Endothelial cell (in vitro differentiated cells): Measurements from ENCODE around the gene KCTD1. TPM values are rescaled to one million over a fixed set of nuclear protein-coding genes. Genes with fewer than 3 reads are reported as not detected.
"Not testable (repeated sequence)": the region's sequence is repeated elsewhere in the genome, so short reads cannot be mapped to it uniquely, and the experiment has no call there.

Experiments used
- DNase-seq: peaks from one replicate; pipeline ENCODE4 v3.0.0; 2021; ENCODE audit warnings: low spot score
- H3K27ac Mint-ChIP-seq: one replicate; pipeline ENCODE4 v1.8.0; 2021; ENCODE audit warnings: mixed read lengths, inconsistent platforms; ENCODE audit not compliant: unreplicated experiment
- H3K27me3 Mint-ChIP-seq: one replicate; pipeline ENCODE4 v1.8.0; 2021; ENCODE audit warnings: mild to moderate bottlenecking, moderate library complexity, mixed read lengths, inconsistent platforms; ENCODE audit not compliant: unreplicated experiment
- H3K36me3 Mint-ChIP-seq: one replicate; pipeline ENCODE4 v1.8.0; 2021; ENCODE audit warnings: mild to moderate bottlenecking, low read depth, mixed read lengths, inconsistent platforms; ENCODE audit not compliant: unreplicated experiment
- H3K4me1 Mint-ChIP-seq: one replicate; pipeline ENCODE4 v1.8.0; 2021; ENCODE audit warnings: mild to moderate bottlenecking, mixed read lengths, inconsistent platforms; ENCODE audit not compliant: unreplicated experiment
- H3K4me3 Mint-ChIP-seq: one replicate; pipeline ENCODE4 v1.8.0; 2021; ENCODE audit warnings: mild to moderate bottlenecking, mixed read lengths, inconsistent platforms; ENCODE audit not compliant: unreplicated experiment
- H3K9me3 Mint-ChIP-seq: one replicate; pipeline ENCODE4 v1.8.0; 2021; ENCODE audit warnings: mixed read lengths, inconsistent platforms; ENCODE audit not compliant: unreplicated experiment
- total RNA-seq: library from RNA; stranded (reverse); fragmentation: NEBNext Ultra II Directional; extraction: Animal tissue kit (Norgen Biotek cat#: 25700); gene quantifications from one replicate; pipeline ENCODE4 v1.2.1, GENCODE V29; 2021; ENCODE audit not compliant: unreplicated experiment
- TF ChIP-seq, protein P1 (sequence below): fragments of 200-600 bp; sonication (generic); IDR thresholded peaks from one replicate; pipeline ENCODE4 v1.5.0; 2021; ENCODE audit warnings: antibody characterized with exemption; ENCODE audit not compliant: unreplicated experiment

Gene KCTD1
- total RNA-seq, 1 donor from 2014 or later, result 10.6 TPM

DNA sequence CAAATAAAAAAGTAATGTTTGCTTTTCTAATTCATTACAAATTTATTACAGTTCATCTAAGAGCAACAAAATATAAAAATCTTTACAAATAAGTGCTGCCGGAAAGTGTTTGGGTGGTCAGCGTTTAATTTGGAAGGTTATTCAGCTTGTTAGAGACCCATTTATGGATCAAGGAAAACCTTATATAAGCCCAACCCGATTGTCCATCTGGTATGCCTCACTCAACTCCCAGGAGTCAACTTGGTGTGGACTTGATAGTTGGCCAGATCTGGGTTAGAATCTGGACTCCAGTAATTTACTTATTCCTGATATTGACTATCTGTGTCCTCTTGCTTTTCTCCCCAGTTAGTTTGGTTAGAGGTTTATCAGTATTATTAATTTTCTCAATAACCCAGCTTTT lies 106.2 kb downstream of the KCTD1 start:
- Mint-ChIP-seq H3K27ac (no peak overlapping the region), H3K9me3 (no peaks in the 10 kb centered on the region), H3K36me3 (no peaks in the 10 kb centered on the region), H3K4me3 (no peak overlapping the region), H3K4me1 (no peaks in the 10 kb centered on the region), H3K27me3 (peaks cover 4% of the 10 kb centered on the region)
- no peak for DNase-seq
- TF ChIP-seq, protein P1, sequence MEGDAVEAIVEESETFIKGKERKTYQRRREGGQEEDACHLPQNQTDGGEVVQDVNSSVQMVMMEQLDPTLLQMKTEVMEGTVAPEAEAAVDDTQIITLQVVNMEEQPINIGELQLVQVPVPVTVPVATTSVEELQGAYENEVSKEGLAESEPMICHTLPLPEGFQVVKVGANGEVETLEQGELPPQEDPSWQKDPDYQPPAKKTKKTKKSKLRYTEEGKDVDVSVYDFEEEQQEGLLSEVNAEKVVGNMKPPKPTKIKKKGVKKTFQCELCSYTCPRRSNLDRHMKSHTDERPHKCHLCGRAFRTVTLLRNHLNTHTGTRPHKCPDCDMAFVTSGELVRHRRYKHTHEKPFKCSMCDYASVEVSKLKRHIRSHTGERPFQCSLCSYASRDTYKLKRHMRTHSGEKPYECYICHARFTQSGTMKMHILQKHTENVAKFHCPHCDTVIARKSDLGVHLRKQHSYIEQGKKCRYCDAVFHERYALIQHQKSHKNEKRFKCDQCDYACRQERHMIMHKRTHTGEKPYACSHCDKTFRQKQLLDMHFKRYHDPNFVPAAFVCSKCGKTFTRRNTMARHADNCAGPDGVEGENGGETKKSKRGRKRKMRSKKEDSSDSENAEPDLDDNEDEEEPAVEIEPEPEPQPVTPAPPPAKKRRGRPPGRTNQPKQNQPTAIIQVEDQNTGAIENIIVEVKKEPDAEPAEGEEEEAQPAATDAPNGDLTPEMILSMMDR, result no peak

DNA sequence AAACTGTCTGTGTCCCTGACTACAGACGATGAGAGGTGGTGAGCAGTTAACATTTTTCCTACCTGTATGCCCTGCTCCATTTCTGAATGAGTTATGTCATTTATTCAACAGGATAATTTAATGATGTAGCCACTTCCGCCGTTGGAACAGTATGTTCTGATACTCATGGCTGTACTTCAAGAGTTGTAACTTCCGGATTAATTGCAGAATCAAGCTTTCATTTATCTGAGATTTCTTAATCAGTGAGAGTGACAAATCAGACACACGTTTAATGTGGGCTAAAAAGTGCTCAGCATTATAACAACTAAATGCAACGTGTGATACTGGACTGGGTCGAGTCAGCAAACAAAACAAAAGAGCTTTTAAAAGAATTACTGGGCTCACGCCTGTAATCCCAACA lies 107.7 kb downstream of the KCTD1 start:
- Mint-ChIP-seq H3K27ac (no peak overlapping the region), H3K27me3 (peaks cover 4% of the 10 kb centered on the region), H3K4me3 (no peak overlapping the region), H3K36me3 (no peaks in the 10 kb centered on the region), H3K9me3 (no peaks in the 10 kb centered on the region), H3K4me1 (no peaks in the 10 kb centered on the region)
- TF ChIP-seq, protein P1, result no peak
- no peak for DNase-seq

DNA sequence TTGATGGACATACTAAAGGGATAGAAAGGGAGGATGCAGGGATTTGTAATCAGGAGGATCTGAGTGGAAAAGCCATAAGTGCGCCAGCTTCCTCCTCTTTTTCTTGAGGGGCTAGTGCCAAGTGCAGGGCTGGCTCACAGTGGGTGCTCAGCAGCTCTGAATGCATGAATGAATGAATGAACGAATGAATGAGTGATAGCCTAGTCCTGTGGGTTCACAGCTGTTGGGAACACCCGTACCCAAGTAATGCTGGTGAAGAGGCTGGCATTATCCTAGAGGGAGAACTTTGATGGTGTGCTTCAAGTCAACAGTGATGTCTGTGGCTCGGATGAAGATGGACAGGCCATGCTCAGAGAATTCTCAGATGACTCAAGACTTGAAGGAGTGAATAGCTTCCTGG lies 108.8 kb downstream of the KCTD1 start:
- Mint-ChIP-seq H3K4me3 (no peak overlapping the region), H3K27ac (no peak overlapping the region), H3K27me3 (peaks cover 4% of the 10 kb centered on the region), H3K9me3 (no peaks in the 10 kb centered on the region), H3K4me1 (no peaks in the 10 kb centered on the region), H3K36me3 (no peaks in the 10 kb centered on the region)
- TF ChIP-seq, protein P1, result no peak
- no peak for DNase-seq

DNA sequence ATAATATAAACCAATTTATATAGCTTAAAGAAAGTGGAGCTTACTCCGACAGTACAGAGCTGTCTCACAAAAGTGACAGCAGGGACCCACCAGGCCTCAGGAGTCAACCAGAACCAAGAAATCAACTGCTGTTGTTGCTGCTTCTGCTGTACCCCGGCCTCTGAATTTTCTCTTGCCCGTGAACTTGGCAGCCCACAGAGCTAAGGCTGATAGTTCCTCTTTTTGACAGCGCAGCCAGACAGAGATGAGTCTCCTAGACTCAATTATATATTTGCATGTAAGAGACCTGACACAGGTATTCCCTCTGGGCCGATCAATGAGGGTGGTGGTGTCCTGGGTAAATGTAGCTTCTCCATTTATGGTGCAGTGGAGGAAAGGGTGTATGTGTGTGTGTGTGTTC lies 109.4 kb downstream of the KCTD1 start:
- TF ChIP-seq, protein P1, result no peak
- Mint-ChIP-seq H3K9me3 (no peaks in the 10 kb centered on the region), H3K4me1 (no peaks in the 10 kb centered on the region), H3K27me3 (peaks cover 4% of the 10 kb centered on the region), H3K36me3 (no peaks in the 10 kb centered on the region), H3K27ac (no peak overlapping the region), H3K4me3 (no peak overlapping the region)
- DNase-seq, result no peak

DNA sequence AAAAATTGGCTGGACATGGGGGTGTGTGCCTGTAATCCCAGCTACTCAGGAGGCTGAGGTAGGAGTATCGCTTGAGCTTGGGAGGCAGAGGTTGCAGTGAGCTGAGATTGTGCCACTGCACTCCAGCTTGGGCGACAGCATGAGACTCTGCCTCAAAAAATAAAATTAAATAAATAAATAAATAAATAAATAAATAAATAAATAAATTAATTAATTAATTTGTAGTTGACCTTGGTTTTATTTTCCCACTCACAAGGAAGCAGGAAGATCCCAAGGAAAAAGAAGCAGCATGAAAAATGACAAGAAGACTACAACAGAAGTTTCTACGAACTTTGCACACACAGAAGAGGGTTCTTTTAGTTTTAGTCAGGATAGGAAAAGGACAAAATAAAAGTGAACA lies 110.7 kb downstream of the KCTD1 start:
- not testable (repeated sequence) for DNase-seq, H3K36me3 Mint-ChIP-seq, H3K27ac Mint-ChIP-seq, H3K4me3 Mint-ChIP-seq, H3K9me3 Mint-ChIP-seq, H3K27me3 Mint-ChIP-seq, H3K4me1 Mint-ChIP-seq
